Measurements from ENCODE around the gene CCN5. TPM values are rescaled to one million over a fixed set of nuclear protein-coding genes. Genes with fewer than 3 reads are reported as not detected.

Gene CCN5
- total RNA-seq, 2 donors from 2014 or later, result 62.9 to 64.3 TPM

DNA sequence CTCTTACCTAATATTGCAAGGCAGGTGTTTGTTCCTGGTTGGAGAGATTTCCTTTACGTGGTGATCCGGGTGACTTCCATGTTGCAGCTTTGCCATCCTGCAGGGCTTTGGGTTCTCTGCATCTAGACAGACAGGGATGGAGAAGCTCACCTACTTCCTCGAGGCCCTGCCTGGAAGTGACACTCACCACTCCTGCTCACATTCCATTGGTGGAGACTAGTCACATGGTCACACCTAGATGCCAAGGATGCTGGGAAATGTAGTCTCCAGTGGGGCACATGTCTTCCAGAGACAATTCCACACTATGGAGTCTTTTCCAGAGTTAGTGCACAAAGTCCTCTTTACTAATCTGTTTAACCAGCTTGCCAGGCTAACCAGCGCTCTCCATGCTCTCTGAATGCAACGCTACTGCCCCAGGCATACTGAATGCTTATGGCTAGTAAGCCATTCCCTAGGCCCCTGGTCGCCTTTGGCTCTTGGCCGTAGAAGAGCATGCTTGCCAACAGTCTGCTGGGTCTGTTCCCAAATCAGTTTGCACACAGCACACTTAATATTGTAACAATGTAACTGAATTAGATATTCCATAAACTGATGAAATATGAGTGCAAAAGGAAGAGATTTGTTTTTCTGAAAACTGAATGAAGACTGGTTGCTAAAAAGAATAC is 23.8 kb downstream of the CCN5 start:
- Histone ChIP-seq H3K4me3 (no peak overlapping the region), H3K9me3 (no peaks in the 10 kb centered on the region), H3K27me3 (replicated peaks; ENCODE audit: insufficient read depth) (no peaks in the 10 kb centered on the region), H3K27ac (no peak overlapping the region), H3K36me3 (no peaks in the 10 kb centered on the region), H3K4me1 (replicated peaks) (no peaks in the 10 kb centered on the region)
- intact Hi-C loops (cut with DNase I), result loop anchor here (10.0 kb wide), 1 partner anchor 534 kb away; no protein-coding TSS in a partner anchor
- DNase-seq (ENCODE audit: low spot score), result peak; percentile 46
- TF ChIP-seq POLR2A (IDR thresholded peaks at IDR 0.05), result no peak
- peak; percentile 60 for TF ChIP-seq POLR2AphosphoS5 (IDR thresholded peaks at IDR 0.05)
- 65% methylated on average over 7 of the region's 7 CpGs for WGBS

DNA sequence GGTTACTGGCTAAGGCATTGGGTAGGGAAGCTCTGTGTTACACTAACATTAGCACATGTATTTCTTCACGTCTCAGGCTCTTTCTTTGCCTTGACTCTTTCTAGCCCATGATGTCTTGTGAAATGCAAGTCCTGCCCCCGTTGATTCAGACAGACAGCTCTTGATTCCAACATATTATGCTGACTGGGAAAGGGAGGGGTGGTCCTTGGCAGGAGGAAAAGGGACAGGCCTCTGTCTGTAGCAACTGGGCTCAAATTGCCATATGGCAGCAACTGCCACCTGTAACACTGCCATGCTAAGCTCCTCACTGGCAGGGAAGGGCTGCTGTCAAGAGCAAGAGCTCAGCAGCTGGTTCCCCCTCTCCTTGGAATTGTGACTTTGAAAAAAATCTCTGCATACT is 24.8 kb downstream of the CCN5 start:
- intact Hi-C loops (cut with DNase I), result loop anchor here (10.0 kb wide), 1 partner anchor 535 kb away; no protein-coding TSS in a partner anchor

DNA sequence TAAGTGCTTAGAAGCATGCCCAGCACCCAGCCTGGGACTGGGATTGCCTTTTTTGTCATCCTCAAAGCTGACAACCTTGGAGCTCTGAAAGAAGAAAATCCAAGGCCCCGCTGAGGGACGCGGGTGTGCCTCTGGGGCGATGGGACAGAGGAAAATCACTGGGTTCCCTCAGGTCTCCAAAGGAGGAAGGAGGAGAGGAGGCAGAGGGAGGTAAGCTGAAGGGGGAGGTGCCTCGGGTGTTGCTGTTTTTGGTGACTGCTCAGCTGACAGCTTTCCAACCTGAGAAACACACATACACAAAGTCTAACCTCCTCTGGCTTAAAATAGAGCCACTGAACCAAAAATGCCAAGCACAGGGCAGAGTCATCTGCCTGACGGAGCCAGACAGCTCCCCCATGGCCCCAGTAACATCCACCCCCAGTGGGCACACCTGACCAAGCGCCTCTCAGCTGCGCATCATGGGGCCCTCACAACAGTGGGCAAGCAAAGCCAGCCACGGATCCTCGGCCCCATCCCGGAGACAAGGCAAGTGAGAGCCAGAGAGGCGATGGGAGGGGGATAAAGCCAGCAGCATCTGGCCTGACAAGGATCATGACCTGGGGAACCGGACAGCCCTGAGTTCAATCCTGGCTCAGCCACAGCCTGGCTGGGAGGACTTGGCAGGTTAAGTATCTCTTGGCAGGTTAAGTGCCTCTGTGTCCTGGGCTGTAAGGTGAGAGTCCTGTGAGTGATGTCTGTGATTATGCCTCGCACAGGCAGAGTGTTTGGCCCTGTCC is 27.3 kb downstream of the CCN5 start:
- WGBS, result 73% methylated on average over 14 of the region's 14 CpGs
- no peak for DNase-seq (ENCODE audit: low spot score)
- H3K36me3 ChIP-seq, result no peaks in the 10 kb centered on the region
- H3K4me1 ChIP-seq (replicated peaks), result no peaks in the 10 kb centered on the region
- no peak overlapping the region for H3K4me3 ChIP-seq
- H3K27me3 ChIP-seq (replicated peaks; ENCODE audit: insufficient read depth), result no peaks in the 10 kb centered on the region
- intact Hi-C loops (cut with DNase I), result no loop called here
- TF ChIP-seq, protein P1, sequence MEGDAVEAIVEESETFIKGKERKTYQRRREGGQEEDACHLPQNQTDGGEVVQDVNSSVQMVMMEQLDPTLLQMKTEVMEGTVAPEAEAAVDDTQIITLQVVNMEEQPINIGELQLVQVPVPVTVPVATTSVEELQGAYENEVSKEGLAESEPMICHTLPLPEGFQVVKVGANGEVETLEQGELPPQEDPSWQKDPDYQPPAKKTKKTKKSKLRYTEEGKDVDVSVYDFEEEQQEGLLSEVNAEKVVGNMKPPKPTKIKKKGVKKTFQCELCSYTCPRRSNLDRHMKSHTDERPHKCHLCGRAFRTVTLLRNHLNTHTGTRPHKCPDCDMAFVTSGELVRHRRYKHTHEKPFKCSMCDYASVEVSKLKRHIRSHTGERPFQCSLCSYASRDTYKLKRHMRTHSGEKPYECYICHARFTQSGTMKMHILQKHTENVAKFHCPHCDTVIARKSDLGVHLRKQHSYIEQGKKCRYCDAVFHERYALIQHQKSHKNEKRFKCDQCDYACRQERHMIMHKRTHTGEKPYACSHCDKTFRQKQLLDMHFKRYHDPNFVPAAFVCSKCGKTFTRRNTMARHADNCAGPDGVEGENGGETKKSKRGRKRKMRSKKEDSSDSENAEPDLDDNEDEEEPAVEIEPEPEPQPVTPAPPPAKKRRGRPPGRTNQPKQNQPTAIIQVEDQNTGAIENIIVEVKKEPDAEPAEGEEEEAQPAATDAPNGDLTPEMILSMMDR (IDR thresholded peaks at IDR 0.05), result no peak
- TF ChIP-seq POLR2AphosphoS5 (IDR thresholded peaks at IDR 0.05), result no peak
- no peak for TF ChIP-seq POLR2A (IDR thresholded peaks at IDR 0.05)
- no peak overlapping the region for H3K27ac ChIP-seq
- H3K9me3 ChIP-seq, result no peaks in the 10 kb centered on the region

More for the DNA sequence above, 24.8 kb downstream of the CCN5 start:
- no peaks in the 10 kb centered on the region for H3K36me3 ChIP-seq
- TF ChIP-seq POLR2A (IDR thresholded peaks at IDR 0.05) (no peak), POLR2AphosphoS5 (IDR thresholded peaks at IDR 0.05) (no peak)
- TF ChIP-seq, protein P1 (IDR thresholded peaks at IDR 0.05), result no peak
- DNase-seq (ENCODE audit: low spot score), result no peak
- H3K27ac ChIP-seq, result no peak overlapping the region
- H3K9me3 ChIP-seq, result no peaks in the 10 kb centered on the region
- 68% methylated on average over 2 of the region's 2 CpGs for WGBS
- no peaks in the 10 kb centered on the region for H3K27me3 ChIP-seq (replicated peaks; ENCODE audit: insufficient read depth)
- no peaks in the 10 kb centered on the region for H3K4me1 ChIP-seq (replicated peaks)
- no peak overlapping the region for H3K4me3 ChIP-seq

DNA sequence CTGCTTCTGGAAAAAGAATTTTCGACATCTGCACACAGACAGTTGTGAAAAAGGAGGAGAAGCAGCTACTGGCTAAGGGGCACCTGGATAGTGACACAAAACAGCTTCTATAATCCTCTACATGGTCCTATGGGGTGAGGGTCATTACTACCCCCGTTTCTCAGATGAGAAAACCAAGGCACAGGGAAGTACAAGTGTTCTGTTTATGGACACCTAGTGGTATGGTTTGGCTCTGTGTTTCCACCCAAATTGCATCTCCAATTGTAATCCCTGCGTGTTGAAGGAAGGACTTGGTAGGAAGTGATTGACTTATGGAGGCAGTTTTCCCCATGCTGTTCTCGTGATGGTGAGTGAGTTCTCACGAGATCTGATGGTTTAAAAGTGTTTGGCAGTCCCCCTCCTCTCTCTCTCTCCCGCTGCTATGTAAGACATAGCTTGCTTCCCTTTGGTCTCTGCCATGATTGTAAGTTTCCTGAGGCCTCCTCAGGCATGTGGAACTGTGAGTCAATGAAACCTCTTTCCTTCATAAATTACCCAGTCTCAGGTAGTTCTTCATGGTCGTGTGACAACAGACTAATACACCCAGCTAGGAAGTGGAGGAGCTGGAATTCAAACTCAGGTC is 28.0 kb downstream of the CCN5 start:
- intact Hi-C loops (cut with DNase I), result no loop called here
- Histone ChIP-seq H3K9me3 (no peaks in the 10 kb centered on the region), H3K36me3 (no peaks in the 10 kb centered on the region), H3K27me3 (replicated peaks; ENCODE audit: insufficient read depth) (no peaks in the 10 kb centered on the region), H3K4me1 (replicated peaks) (no peaks in the 10 kb centered on the region), H3K27ac (no peak overlapping the region), H3K4me3 (no peak overlapping the region)
- whole genome bisulfite sequencing, result 74% methylated on average over 7 of the region's 7 CpGs
- no peak for TF ChIP-seq POLR2AphosphoS5 (IDR thresholded peaks at IDR 0.05)
- TF ChIP-seq, protein P1 (IDR thresholded peaks at IDR 0.05), result no peak
- TF ChIP-seq POLR2A (IDR thresholded peaks at IDR 0.05), result no peak
- DNase-seq (ENCODE audit: low spot score), result no peak

- 93% methylated on average over 12 of the region's 12 CpGs for WGBS
- no peaks in the 10 kb centered on the region for H3K27me3 ChIP-seq (replicated peaks; ENCODE audit: insufficient read depth)
- no peaks in the 10 kb centered on the region for H3K9me3 ChIP-seq
- H3K4me3 ChIP-seq, result no peak overlapping the region
- no peaks in the 10 kb centered on the region for H3K36me3 ChIP-seq
- H3K27ac ChIP-seq, result no peak overlapping the region
- DNase-seq (ENCODE audit: low spot score), result no peak
- no peaks in the 10 kb centered on the region for H3K4me1 ChIP-seq (replicated peaks)
- intact Hi-C loops (cut with DNase I), result no loop called here
- TF ChIP-seq POLR2AphosphoS5 (IDR thresholded peaks at IDR 0.05) (no peak), POLR2A (IDR thresholded peaks at IDR 0.05) (no peak)
- TF ChIP-seq, protein P1 (IDR thresholded peaks at IDR 0.05), result no peak
Observed at GRCh38 chr20:44743916-44744655, 28.9 kb downstream of the CCN5 start.

Measured in prostate gland (tissue), 2 donors.